Naive thymus-derived CD4-positive, alpha-beta T cell (primary cell): ENCODE results near the gene KIAA0040. TPM values are rescaled to one million over a fixed set of nuclear protein-coding genes. Genes with fewer than 3 reads are reported as not detected.
A peak's percentile ranks its signal among the peaks of the same experiment; 100 is the strongest.

Experiments
- ATAC-seq: fragments of 150-1000 bp; cut with Tn5 transposase; 2 replicates; pipeline ENCODE4 v1.10.0; 2021; ENCODE audit warnings: mild to moderate bottlenecking, moderate library complexity
- CTCF ChIA-PET: fragments of 350-600 bp; sonication (Branson Sonifier 250); formaldehyde crosslinking; loops from one replicate; lab custom pipeline; 2021; ENCODE audit warnings: antibody characterized with exemption; lab: Charles Lee
- POLR2A ChIA-PET: fragments of 350-600 bp; sonication (Branson Sonifier 250); formaldehyde crosslinking; loops from one replicate; lab custom pipeline; 2021; ENCODE audit warnings: antibody characterized with exemption, inconsistent platforms; lab: Charles Lee
- DNase-seq, 9 donors: peaks; one replicate each; pipeline versions ENCODE4 v3.0.0 to v3.0.0-alpha.2; 2020 to 2022; ENCODE audit warnings: mixed read lengths in 1 of 9
- H3K27ac ChIP-seq: one replicate; pipeline ENCODE4 v1.7.0; 2013; ENCODE audit warnings: mild to moderate bottlenecking, low read depth, low read length, moderate library complexity
- H3K27me3 ChIP-seq, 2 donors: one replicate each; pipeline ENCODE4 v1.7.0; 2013; ENCODE audit warnings: low read length in 2 of 2, mild to moderate bottlenecking in 2 of 2, moderate library complexity in 2 of 2; ENCODE audit not compliant: control insufficient read depth in 2 of 2, insufficient read depth in 2 of 2
- H3K36me3 ChIP-seq, 3 experiments: 1 replicate in 2 of 3; 2 replicates in 1 of 3; pipeline ENCODE4 v1.7.0; 2013; ENCODE audit warnings: low read length in 3 of 3, mild to moderate bottlenecking in 3 of 3, moderate library complexity in 1 of 3; ENCODE audit not compliant: insufficient read depth in 3 of 3, control insufficient read depth in 2 of 3
- H3K4me1 ChIP-seq, 2 donors: one replicate each; pipeline ENCODE4 v1.7.0; 2013; ENCODE audit warnings: low read length in 2 of 2, mild to moderate bottlenecking in 2 of 2, moderate library complexity in 1 of 2; ENCODE audit not compliant: control insufficient read depth in 2 of 2, insufficient read depth in 2 of 2
- H3K4me3 ChIP-seq: 2 replicates; pipeline ENCODE4 v1.7.0; 2013; ENCODE audit warnings: mild to moderate bottlenecking, low read length
- H3K9me3 ChIP-seq, 3 experiments: 1 replicate in 2 of 3; 2 replicates in 1 of 3; pipeline ENCODE4 v1.7.0; 2013; ENCODE audit warnings: low read length in 3 of 3; ENCODE audit not compliant: control insufficient read depth in 2 of 3
- H3K27ac Mint-ChIP-seq, 9 donors: one replicate each; pipeline ENCODE4 v1.8.0; 2020 to 2022; ENCODE audit warnings: mixed read lengths in 9 of 9, mild to moderate bottlenecking in 8 of 9, moderate library complexity in 5 of 9, inconsistent platforms in 2 of 9
- H3K27me3 Mint-ChIP-seq, 5 donors: one replicate each; pipeline ENCODE4 v1.8.0; 2021 to 2022; ENCODE audit warnings: mixed read lengths in 5 of 5, mild to moderate bottlenecking in 1 of 5
- H3K36me3 Mint-ChIP-seq, 5 donors: one replicate each; pipeline ENCODE4 v1.8.0; 2020 to 2022; ENCODE audit warnings: mixed read lengths in 5 of 5, mild to moderate bottlenecking in 3 of 5, inconsistent platforms in 1 of 5
- H3K4me1 Mint-ChIP-seq, 7 donors: one replicate each; pipeline ENCODE4 v1.8.0; 2020 to 2022; ENCODE audit warnings: mixed read lengths in 7 of 7, mild to moderate bottlenecking in 3 of 7, inconsistent platforms in 1 of 7
- H3K4me3 Mint-ChIP-seq, 10 donors: one replicate each; pipeline ENCODE4 v1.8.0; 2020 to 2022; ENCODE audit warnings: mild to moderate bottlenecking in 10 of 10, mixed read lengths in 10 of 10, moderate library complexity in 6 of 10, inconsistent platforms in 2 of 10
- H3K9me3 Mint-ChIP-seq, 11 donors: one replicate each; pipeline ENCODE4 v1.8.0; 2020 to 2022; ENCODE audit warnings: mixed read lengths in 11 of 11, mild to moderate bottlenecking in 4 of 11, inconsistent platforms in 1 of 11, moderate library complexity in 1 of 11
- intact Hi-C, 2 donors: fragments of 100-400 bp; cut with micrococcal nuclease; formaldehyde crosslinking; loops; one replicate each; pipeline ENCODE4 v1.15.1; 2023
- polyA plus RNA-seq, 2 donors: library from polyadenylated mRNA; unstranded; fragments of 300-500 nt; fragmentation: Illumina TruSeq; gene quantifications; one replicate each; pipeline ENCODE4 v1.2.3, GENCODE V29; 2021
- total RNA-seq, 6 experiments: library from RNA in 5 of 6; stranded (reverse) in 5 of 6; gene quantifications; 1 replicate in 5 of 6; 2 replicates in 1 of 6; pipeline ENCODE4 v1.2.3 and lab custom pipeline; 2021 to 2026

The KIAA0040 gene
- total and polyA plus RNA-seq, 7 experiments from 2014 or later = 21.7 to 88.1 (median 30.2) TPM

DNA sequence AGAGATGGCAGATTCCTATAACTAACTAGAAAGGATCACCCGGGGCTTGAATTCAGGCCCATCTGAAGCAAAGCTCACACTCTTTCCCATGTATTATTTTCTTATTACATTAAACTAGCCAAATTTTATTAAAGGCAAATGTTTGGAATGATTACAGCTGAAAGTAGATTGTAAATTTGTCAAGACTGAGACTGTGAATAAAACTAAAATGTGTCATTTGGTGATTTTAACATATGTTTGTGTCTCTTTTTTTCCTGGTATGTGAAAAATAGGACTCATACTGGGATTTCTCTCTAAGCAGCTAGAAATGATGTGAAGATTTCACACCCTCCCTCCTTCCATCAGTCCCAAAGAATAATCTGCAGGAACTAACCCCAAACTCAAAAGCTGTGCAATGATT, 19.1 kb upstream of the KIAA0040 start:
- Mint-ChIP-seq H3K4me3 (peak overlapping the region in 7 of 10 donors; percentile 26 to 91 (median 35)), H3K27ac (peak overlapping the region in 8 of 9 donors; percentile 10 to 93 (median 80)), H3K27me3 (no peaks in the 10 kb centered on the region), H3K36me3 (peaks cover 0 to 12% (median 0%) of the 10 kb centered on the region in 5 donors), H3K4me1 (peaks cover 46 to 85% (median 73%) of the 10 kb centered on the region in 7 donors), H3K9me3 (peaks cover 0 to 5% (median 0%) of the 10 kb centered on the region in 11 donors)
- ATAC-seq (no peak), DNase-seq (no peak)
- no peak overlapping the region for H3K4me3 ChIP-seq
- no peaks in the 10 kb centered on the region for H3K9me3 ChIP-seq
- H3K27ac ChIP-seq = no peak overlapping the region
- intact Hi-C loops = no loop called here
- CTCF ChIA-PET = interaction anchor here (0.7 to 1.5 kb wide), 2 partner anchors 23 to 60 kb away, joined by 4 read pairs; no protein-coding TSS in a partner anchor
- POLR2A ChIA-PET = interaction anchor here (1.0 to 1.7 kb wide), 2 partner anchors 20 to 23 kb away, joined by 5 to 7 read pairs; no protein-coding TSS in a partner anchor
- H3K4me1 ChIP-seq = peaks cover 55 to 65% of the 10 kb centered on the region in 2 donors
- no peaks in the 10 kb centered on the region for H3K36me3 ChIP-seq
- H3K27me3 ChIP-seq = no peaks in the 10 kb centered on the region

DNA sequence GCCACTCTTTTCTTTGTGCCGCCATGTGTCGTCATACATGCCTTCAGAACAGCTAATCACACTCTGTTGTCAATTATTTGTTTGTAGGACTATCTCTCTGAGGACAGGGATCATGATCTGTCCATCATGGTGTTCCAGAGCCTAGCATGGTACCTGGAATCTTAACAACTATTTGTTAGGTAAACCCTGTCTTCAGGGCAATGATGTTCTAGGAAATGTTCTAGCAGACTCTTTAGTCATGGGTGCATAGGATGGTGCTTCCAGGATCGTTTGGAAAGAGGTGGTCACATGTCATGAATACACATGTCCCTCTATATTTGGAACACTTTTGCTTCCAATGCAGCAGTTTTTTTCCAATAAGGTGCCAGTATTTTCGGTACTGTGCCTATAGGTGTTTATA, 18.2 kb upstream of the KIAA0040 start:
- Mint-ChIP-seq H3K27ac (peak overlapping the region; percentile 86 to 99 (median 95)), H3K4me1 (peaks cover 47 to 90% (median 77%) of the 10 kb centered on the region in 7 donors), H3K4me3 (peak overlapping the region in 7 of 10 donors; percentile 3 to 96 (median 83)), H3K9me3 (peaks cover 0 to 5% (median 0%) of the 10 kb centered on the region in 11 donors), H3K27me3 (no peaks in the 10 kb centered on the region), H3K36me3 (peaks cover 0 to 12% (median 0%) of the 10 kb centered on the region in 5 donors)
- DNase-seq (no peak), ATAC-seq (no peak)
- POLR2A ChIA-PET = interaction anchor here (2.8 to 3.6 kb wide), 2 partner anchors 18 to 22 kb away, joined by 17 to 42 read pairs; partner anchors contain the start of gene KIAA0040
- no peak overlapping the region for H3K27ac ChIP-seq
- no peak overlapping the region for H3K4me3 ChIP-seq
- CTCF ChIA-PET = interaction anchor here (1.9 to 3.3 kb wide), 3 partner anchors 19 to 59 kb away, joined by 7 to 20 read pairs (median 12); no protein-coding TSS in a partner anchor
- intact Hi-C loops = loop anchor here in 1 of 2 donors (1.0 kb wide), 1 partner anchor 15 kb away; no protein-coding TSS in a partner anchor
- no peaks in the 10 kb centered on the region for H3K9me3 ChIP-seq
- no peaks in the 10 kb centered on the region for H3K36me3 ChIP-seq
- no peaks in the 10 kb centered on the region for H3K27me3 ChIP-seq
- H3K4me1 ChIP-seq = peaks cover 55 to 70% of the 10 kb centered on the region in 2 donors

DNA sequence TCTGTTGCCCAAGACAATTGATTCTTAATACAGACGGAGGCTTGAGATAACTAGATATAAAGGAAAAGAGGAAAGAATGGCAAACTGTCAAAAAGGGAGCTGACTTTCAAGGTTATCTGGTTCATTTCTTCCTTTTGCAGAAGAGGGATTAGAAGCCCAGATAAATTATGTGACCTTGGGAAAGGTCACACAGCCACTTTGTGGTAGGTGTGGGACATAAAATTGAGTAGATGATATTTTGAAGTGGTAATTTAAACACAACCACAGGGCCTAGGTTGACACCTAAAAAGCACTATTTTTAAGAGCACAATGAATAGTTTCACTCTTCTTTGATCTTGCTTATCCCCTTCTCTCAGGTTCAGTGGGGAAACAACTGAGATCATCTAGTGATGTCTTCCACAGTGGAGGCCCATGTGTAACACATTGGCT, 16.9 kb upstream of the KIAA0040 start:
- intact Hi-C loops = loop anchor here (1.0 to 10.0 kb wide), 12 partner anchors 20 to 1055 kb away; partner anchors contain the start of genes CACYBP (in 2 of the 2), COP1 (in 1 of the 2), MRPS14 (in 1 of the 2) and RABGAP1L (in 1 of the 2)
- CTCF ChIA-PET = interaction anchor here (0.9 to 3.3 kb wide), 8 partner anchors 16 to 110 kb away, joined by 3 to 20 read pairs (median 8); no protein-coding TSS in a partner anchor
- H3K27ac Mint-ChIP-seq = peak overlapping the region; percentile 86 to 99 (median 95)
- no peaks in the 10 kb centered on the region for H3K27me3 Mint-ChIP-seq
- Histone ChIP-seq H3K9me3 (no peaks in the 10 kb centered on the region), H3K27me3 (no peaks in the 10 kb centered on the region), H3K36me3 (no peaks in the 10 kb centered on the region), H3K27ac (peak overlapping the region; percentile 62), H3K4me1 (peaks cover 55 to 70% of the 10 kb centered on the region in 2 donors), H3K4me3 (peak overlapping the region; percentile 41)
- peak in 5 of 9 donors; percentile 30 to 51 (median 50) for DNase-seq
- peaks cover 0 to 9% (median 0%) of the 10 kb centered on the region in 5 donors for H3K36me3 Mint-ChIP-seq
- POLR2A ChIA-PET = interaction anchor here (0.8 to 3.6 kb wide), 7 partner anchors 13 to 211 kb away, joined by 3 to 42 read pairs (median 7); partner anchors contain the start of gene KIAA0040
- ATAC-seq = peak; percentile 76
- H3K4me1 Mint-ChIP-seq = peaks cover 46 to 93% (median 78%) of the 10 kb centered on the region in 7 donors
- peaks cover 0 to 2% (median 0%) of the 10 kb centered on the region in 11 donors for H3K9me3 Mint-ChIP-seq
- peak overlapping the region; percentile 71 to 96 (median 88) for H3K4me3 Mint-ChIP-seq

DNA sequence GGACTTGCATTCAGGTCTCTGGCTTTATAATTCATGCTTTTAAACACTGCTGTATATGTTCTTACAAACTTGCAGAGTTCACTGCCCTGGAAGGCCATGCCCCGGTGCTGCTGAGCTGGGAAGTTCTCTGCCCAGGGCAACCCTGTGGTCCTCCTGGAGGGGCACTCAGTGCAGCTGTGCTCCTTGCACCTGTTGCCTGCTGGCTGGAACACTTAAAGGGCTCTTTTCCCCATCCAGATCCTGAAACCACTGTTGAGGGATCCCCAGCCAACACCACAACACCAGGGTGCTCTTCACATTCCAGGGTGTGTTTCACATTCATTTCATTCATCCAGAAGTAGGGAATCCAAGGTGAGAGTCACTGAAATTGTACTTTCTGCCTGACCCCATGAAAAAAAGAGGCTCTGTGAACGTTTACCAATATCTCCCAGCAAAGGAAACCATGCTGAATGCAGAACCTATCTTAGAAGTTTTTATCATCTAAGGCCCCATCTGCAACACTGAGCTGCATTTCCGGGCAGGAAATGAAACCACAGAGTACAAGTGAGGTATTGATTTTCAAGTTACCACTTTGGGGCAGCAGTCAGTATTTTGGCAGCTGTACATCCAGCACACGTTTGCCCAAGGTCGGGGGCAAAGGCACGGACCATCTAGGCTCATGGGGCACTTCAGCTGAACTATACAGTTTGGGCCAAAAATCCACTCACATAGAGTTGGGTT, 16.4 kb upstream of the KIAA0040 start:
- DNase-seq (peak in 8 of 9 donors; percentile 36 to 85 (median 78)), ATAC-seq (peak; percentile 94)
- intact Hi-C loops = loop anchor here (1.0 to 10.0 kb wide), 12 partner anchors 20 to 1054 kb away; partner anchors contain the start of genes CACYBP (in 2 of the 2), COP1 (in 1 of the 2), MRPS14 (in 1 of the 2) and RABGAP1L (in 1 of the 2)
- Mint-ChIP-seq H3K36me3 (peaks cover 0 to 5% (median 0%) of the 10 kb centered on the region in 5 donors), H3K9me3 (peaks cover 0 to 2% (median 0%) of the 10 kb centered on the region in 11 donors), H3K4me1 (peaks cover 44 to 93% (median 76%) of the 10 kb centered on the region in 7 donors), H3K27me3 (no peaks in the 10 kb centered on the region), H3K4me3 (peak overlapping the region; percentile 71 to 96 (median 88)), H3K27ac (peak overlapping the region; percentile 86 to 99 (median 95))
- Histone ChIP-seq H3K27me3 (no peaks in the 10 kb centered on the region), H3K4me1 (peaks cover 55 to 70% of the 10 kb centered on the region in 2 donors), H3K36me3 (no peaks in the 10 kb centered on the region), H3K27ac (peak overlapping the region; percentile 62), H3K9me3 (no peaks in the 10 kb centered on the region), H3K4me3 (peak overlapping the region; percentile 41)
- ChIA-PET POLR2A (interaction anchor here (0.7 to 3.6 kb wide), 10 partner anchors 9 to 210 kb away, joined by 3 to 42 read pairs (median 4); partner anchors contain the start of genes KIAA0040 and MRPS14), CTCF (interaction anchor here (0.9 to 3.3 kb wide), 8 partner anchors 15 to 110 kb away, joined by 3 to 20 read pairs (median 8); no protein-coding TSS in a partner anchor)

DNA sequence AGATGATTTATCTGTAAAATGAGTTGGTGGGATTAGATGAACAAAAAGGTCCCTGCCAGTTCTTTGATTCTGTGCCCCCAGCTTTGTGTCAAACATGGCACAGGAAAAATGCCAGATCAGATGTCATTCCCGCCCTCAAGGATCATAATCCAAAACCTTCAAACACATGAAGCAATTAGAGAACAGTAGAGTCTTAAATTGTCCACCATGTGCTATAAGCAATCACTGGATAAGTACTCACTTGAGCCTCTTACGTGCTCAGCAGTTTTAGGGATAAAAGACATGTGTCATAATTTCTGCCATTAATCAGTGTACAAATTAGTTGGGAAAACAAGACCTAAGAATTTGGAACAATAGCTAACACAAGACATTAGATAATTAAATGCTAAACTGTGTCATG, 15.4 kb upstream of the KIAA0040 start:
- no peak overlapping the region for H3K4me3 ChIP-seq
- POLR2A ChIA-PET = interaction anchor here (0.6 to 3.6 kb wide), 6 partner anchors 12 to 185 kb away, joined by 3 to 42 read pairs (median 7); partner anchors contain the start of genes KIAA0040 and MRPS14
- Mint-ChIP-seq H3K4me3 (peak overlapping the region in 3 of 10 donors; percentile 7 to 91 (median 40)), H3K27me3 (no peaks in the 10 kb centered on the region), H3K4me1 (peaks cover 38 to 83% (median 68%) of the 10 kb centered on the region in 7 donors), H3K36me3 (peaks cover 0 to 5% (median 0%) of the 10 kb centered on the region in 5 donors), H3K27ac (peak overlapping the region in 4 of 9 donors; percentile 42 to 70 (median 60)), H3K9me3 (no peaks in the 10 kb centered on the region)
- DNase-seq (no peak), ATAC-seq (no peak)
- no peak overlapping the region for H3K27ac ChIP-seq
- intact Hi-C loops = loop anchor here (2.0 to 10.0 kb wide), 4 partner anchors 36 to 1053 kb away; partner anchors contain the start of genes CACYBP (in 1 of the 2) and RABGAP1L (in 1 of the 2)
- no peaks in the 10 kb centered on the region for H3K36me3 ChIP-seq
- no peaks in the 10 kb centered on the region for H3K9me3 ChIP-seq
- CTCF ChIA-PET = interaction anchor here (1.0 to 3.3 kb wide), 3 partner anchors 53 to 111 kb away, joined by 4 to 20 read pairs (median 14); no protein-coding TSS in a partner anchor
- H3K27me3 ChIP-seq = no peaks in the 10 kb centered on the region
- H3K4me1 ChIP-seq = peaks cover 55 to 66% of the 10 kb centered on the region in 2 donors
